GM12878 (cell line): ENCODE data around the gene LPIN3.

ENCODE experiments used
- CHD2 ChIP-seq: IDR thresholded peaks from 2 replicates; pipeline ENCODE4 v1.6.1; 2011; ENCODE audit warnings: low read depth, low read length, improper control_type of control experiment, borderline replicate concordance
- ETV6 ChIP-seq, 2 experiments: fragments of 450-650 bp in 1 of 2; IDR thresholded peaks in 1 of 2; conservative IDR thresholded peaks in 1 of 2; 2 replicates each; pipeline ENCODE4 v1.6.1; 2014; ENCODE audit warnings: antibody characterized with exemption in 1 of 2, borderline replicate concordance in 1 of 2, low read depth in 1 of 2, mild to moderate bottlenecking in 1 of 2, moderate library complexity in 1 of 2
- EZH2 ChIP-seq: IDR thresholded peaks from 2 replicates; pipeline ENCODE4 v1.6.1; 2012; ENCODE audit warnings: low read depth, mild to moderate bottlenecking, control low read depth, inconsistent platforms, low read length, borderline replicate concordance; ENCODE audit not compliant: control insufficient read depth
- FOXK2 ChIP-seq: fragments of 450-650 bp; IDR thresholded peaks from 2 replicates; pipeline ENCODE4 v1.6.1; 2017; ENCODE audit warnings: mild to moderate bottlenecking, moderate library complexity
- MAX ChIP-seq: IDR thresholded peaks from 2 replicates; pipeline ENCODE4 v1.6.1; 2012; ENCODE audit warnings: low read depth, low read length, improper control_type of control experiment
- POLR2A ChIP-seq: IDR thresholded peaks from 2 replicates; pipeline ENCODE4 v1.6.1; 2011; ENCODE audit warnings: low read depth, mild to moderate bottlenecking, low read length
- PRDM15 ChIP-seq: fragments of 450-650 bp; formaldehyde crosslinking; IDR thresholded peaks from 2 replicates; pipeline ENCODE4 v1.4.0; 2020; ENCODE audit warnings: mild to moderate bottlenecking, moderate library complexity
- RB1 ChIP-seq: fragments of 450-650 bp; formaldehyde crosslinking; IDR thresholded peaks from 2 replicates; pipeline ENCODE4 v1.6.1; 2017; ENCODE audit warnings: mild to moderate bottlenecking, borderline replicate concordance
- REST ChIP-seq: IDR thresholded peaks from 2 replicates; pipeline ENCODE4 v1.6.1; 2012; ENCODE audit warnings: mild to moderate bottlenecking, low read depth, low read length
- RFX5 ChIP-seq: IDR thresholded peaks from 2 replicates; pipeline ENCODE4 v1.6.1; 2011; ENCODE audit warnings: low read depth, low read length, improper control_type of control experiment
- SIN3A ChIP-seq: IDR thresholded peaks from 2 replicates; pipeline ENCODE4 v1.6.1; 2012; ENCODE audit warnings: low read depth, low read length, improper control_type of control experiment
- YBX1 ChIP-seq: fragments of 450-650 bp; IDR thresholded peaks from 2 replicates; pipeline ENCODE4 v1.6.1; 2016; ENCODE audit warnings: antibody characterized with exemption
- TF ChIP-seq, protein P1 (sequence below), 3 experiments: IDR thresholded peaks in 2 of 3; conservative IDR thresholded peaks in 1 of 3; 2 replicates each; pipeline ENCODE4 v1.5.1; 2011; ENCODE audit warnings: low read depth in 3 of 3, low read length in 3 of 3, mild to moderate bottlenecking in 3 of 3, control low read depth in 2 of 3, moderate library complexity in 2 of 3, inconsistent platforms in 1 of 3, mixed read lengths in 1 of 3; ENCODE audit not compliant: control insufficient read depth in 2 of 3, insufficient read depth in 1 of 3; ENCODE audit errors: extremely low read depth in 1 of 3
- TF ChIP-seq, protein P2 (sequence below): fragments of 450-650 bp; formaldehyde crosslinking; IDR thresholded peaks from 2 replicates; pipeline ENCODE4 v1.4.0; 2022; ENCODE audit warnings: mild to moderate bottlenecking, moderate library complexity

DNA sequence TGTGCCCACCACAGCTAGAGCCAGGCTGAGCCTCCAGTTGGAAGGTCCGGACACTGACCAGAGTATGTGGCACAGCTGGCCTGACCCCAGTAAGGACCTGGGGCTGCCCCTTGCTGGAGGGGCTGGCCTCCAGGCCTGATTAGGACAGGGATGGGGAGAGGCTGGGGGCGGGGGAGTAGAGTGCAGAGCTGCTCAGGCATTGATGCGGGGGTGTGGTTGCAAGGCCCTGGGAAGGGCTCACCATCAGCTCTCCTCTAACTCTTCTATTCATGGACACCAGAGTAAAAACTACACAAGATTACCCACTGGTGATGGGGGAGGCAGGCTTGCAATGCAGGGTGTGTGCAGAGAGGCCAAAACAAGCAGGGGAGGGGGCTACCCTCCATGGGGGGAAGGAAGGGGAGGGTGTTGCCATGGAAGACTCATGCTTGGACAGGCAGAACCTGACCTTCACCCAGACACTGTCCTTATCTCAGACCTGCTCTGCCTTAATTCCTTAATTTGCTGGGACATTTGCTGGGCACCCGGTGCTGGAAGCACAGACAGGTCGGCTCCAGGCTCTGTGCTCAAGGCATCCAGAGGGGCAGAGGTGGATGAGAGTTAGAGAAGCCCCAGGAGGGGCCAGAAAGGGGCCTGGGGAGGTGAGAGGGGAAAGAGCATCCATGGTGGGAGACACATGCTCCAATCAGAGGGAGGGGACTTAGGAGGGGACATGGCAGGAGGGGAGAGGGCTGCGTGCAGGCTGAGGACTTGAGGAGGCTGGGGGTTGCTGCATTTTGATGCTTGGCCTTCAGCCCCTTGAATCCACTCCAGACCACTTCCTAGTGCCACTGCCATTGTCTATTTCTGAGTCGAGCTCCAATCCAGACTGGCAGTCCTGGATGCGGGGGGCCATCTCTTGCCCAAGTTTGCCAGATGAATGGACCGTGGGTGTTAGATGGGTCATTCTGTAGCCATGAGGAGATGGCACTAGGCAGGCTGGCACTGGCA is 33.6 kb downstream of the LPIN3 start:
- TF ChIP-seq, protein P1, sequence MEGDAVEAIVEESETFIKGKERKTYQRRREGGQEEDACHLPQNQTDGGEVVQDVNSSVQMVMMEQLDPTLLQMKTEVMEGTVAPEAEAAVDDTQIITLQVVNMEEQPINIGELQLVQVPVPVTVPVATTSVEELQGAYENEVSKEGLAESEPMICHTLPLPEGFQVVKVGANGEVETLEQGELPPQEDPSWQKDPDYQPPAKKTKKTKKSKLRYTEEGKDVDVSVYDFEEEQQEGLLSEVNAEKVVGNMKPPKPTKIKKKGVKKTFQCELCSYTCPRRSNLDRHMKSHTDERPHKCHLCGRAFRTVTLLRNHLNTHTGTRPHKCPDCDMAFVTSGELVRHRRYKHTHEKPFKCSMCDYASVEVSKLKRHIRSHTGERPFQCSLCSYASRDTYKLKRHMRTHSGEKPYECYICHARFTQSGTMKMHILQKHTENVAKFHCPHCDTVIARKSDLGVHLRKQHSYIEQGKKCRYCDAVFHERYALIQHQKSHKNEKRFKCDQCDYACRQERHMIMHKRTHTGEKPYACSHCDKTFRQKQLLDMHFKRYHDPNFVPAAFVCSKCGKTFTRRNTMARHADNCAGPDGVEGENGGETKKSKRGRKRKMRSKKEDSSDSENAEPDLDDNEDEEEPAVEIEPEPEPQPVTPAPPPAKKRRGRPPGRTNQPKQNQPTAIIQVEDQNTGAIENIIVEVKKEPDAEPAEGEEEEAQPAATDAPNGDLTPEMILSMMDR (IDR thresholded peaks at IDR 0.05 in 2 of 3, conservative IDR thresholded peaks at IDR 0.05 in 1 of 3; ENCODE audit: control insufficient read depth in 2 of 3, extremely low read depth in 1 of 3, insufficient read depth in 1 of 3, low read depth in 3 of 3, low read length in 3 of 3), result no peak
- TF ChIP-seq YBX1 (no peak), SIN3A (no peak), CHD2 (no peak), ETV6 (conservative IDR thresholded peaks at IDR 0.05 in 1 of 2, IDR thresholded peaks at IDR 0.05 in 1 of 2; ENCODE audit: borderline replicate concordance in 1 of 2, low read depth in 1 of 2) (no peak), POLR2A (no peak), RFX5 (no peak), FOXK2 (no peak), REST (no peak), EZH2 (no peak), PRDM15 (CRISPR knock-in tag) (no peak), MAX (no peak), RB1 (no peak)
- TF ChIP-seq, protein P2, sequence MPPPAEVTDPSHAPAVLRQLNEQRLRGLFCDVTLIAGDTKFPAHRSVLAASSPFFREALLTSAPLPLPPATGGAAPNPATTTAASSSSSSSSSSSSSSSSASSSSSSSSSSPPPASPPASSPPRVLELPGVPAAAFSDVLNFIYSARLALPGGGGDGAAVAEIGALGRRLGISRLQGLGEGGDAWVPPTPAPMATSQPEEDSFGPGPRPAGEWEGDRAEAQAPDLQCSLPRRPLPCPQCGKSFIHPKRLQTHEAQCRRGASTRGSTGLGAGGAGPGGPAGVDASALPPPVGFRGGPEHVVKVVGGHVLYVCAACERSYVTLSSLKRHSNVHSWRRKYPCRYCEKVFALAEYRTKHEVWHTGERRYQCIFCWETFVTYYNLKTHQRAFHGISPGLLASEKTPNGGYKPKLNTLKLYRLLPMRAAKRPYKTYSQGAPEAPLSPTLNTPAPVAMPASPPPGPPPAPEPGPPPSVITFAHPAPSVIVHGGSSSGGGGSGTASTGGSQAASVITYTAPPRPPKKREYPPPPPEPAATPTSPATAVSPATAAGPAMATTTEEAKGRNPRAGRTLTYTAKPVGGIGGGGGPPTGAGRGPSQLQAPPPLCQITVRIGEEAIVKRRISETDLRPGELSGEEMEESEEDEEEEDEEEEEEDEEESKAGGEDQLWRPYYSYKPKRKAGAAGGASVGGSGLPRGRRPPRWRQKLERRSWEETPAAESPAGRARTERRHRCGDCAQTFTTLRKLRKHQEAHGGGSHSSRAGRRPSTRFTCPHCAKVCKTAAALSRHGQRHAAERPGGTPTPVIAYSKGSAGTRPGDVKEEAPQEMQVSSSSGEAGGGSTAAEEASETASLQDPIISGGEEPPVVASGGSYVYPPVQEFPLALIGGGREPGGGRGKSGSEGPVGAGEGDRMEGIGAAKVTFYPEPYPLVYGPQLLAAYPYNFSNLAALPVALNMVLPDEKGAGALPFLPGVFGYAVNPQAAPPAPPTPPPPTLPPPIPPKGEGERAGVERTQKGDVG (CRISPR knock-in tag), result no peak
